NOMO-1 treated with dmso at 0.1 percent for 144 hours (cell line): ENCODE measurements around the gene LIMS2.

Experiments used
- DNase-seq: peaks from one replicate; lab custom pipeline; 2025; ENCODE audit not compliant: unreplicated experiment; lab: John Stamatoyannopoulos, UW

LIMS2 gene

DNA sequence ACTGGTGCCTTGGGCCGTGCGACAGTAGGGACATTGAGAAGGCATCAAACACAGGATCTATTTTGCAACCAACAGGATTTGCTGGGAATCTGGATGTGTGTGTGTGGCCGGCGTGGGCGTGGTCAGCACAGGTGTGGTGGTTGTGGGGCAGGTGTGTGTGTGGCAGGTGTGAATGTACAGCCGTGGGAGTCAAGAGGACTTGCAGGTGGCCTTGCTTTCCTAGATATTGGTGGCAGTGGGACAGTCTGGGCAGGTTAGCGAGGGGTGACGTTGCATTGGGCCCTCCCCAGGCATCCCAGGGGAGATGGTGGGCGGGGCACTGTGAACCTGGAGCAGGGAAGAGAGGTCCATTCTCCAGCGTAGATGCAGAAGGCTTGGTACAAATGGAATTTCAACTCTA, 3.2 kb upstream of the LIMS2 start:
- no peak for DNase-seq

DNA sequence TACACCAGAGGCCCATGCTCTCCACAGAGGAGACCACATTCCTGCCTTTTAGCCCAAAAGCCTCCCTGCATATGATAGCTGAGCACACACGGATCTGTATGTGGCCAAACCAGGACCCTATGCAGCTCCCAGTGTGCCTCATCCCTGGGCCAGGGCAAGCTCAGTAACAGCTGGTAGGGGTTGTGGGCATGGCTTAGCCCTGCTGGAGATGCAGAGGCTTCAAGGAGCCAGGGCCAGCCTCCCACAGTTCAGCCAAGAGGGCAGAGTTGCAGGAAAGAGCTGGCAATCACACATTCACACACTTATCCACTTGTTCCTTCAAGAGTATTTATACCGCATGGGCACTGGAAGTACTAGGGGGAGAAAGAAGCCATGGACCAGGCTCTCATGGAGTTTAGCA, 1.6 kb upstream of the LIMS2 start:
- DNase-seq, result no peak

DNA sequence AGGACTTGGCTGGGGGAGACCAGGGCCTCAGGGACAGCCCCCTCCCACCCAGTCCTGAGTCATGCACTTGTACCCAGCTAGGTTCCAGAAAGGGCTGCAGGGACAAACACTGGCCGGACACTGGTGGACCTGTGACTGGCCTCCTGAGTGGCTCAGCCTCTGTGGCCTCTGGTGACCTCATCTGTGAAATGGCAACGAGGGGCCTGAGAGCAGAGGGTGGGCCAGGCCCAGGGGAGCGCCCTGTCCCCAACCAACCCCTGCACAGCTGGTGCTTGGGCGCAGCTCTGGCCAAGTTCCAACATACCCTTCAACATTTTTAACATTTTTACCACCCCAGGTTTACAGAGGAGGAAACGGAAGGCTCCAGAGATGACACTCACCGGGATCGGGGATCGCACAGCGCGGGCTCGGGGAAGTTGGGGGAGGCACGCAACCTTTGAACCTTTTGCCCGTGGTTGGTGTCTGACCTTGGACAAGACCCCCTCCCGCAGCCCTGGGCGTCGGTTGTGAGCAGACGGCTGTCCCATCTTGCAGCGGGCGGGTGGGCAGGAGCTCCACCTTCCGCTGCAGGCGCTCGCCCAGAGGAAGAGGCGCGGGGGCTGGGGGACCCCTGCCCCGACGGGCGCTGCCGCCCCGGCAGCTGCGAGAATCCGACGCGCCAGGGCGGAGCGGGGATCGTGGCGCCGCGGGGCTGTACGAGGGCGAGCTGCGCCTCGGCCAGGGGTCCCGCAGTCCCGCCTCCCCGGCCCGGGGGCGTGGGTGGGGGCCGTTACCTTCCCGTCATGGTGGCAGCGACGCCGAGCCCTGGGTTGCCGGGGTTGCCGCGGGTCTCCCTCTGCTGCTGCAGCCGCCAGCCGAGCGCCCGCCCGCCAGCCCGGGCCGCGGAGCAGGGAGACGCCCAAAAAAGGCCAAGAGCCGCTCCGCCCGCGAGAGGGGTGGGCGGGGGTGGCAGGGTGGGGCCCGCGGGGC, 805 bp downstream of the LIMS2 start:
- DNase-seq, result no peak

DNA sequence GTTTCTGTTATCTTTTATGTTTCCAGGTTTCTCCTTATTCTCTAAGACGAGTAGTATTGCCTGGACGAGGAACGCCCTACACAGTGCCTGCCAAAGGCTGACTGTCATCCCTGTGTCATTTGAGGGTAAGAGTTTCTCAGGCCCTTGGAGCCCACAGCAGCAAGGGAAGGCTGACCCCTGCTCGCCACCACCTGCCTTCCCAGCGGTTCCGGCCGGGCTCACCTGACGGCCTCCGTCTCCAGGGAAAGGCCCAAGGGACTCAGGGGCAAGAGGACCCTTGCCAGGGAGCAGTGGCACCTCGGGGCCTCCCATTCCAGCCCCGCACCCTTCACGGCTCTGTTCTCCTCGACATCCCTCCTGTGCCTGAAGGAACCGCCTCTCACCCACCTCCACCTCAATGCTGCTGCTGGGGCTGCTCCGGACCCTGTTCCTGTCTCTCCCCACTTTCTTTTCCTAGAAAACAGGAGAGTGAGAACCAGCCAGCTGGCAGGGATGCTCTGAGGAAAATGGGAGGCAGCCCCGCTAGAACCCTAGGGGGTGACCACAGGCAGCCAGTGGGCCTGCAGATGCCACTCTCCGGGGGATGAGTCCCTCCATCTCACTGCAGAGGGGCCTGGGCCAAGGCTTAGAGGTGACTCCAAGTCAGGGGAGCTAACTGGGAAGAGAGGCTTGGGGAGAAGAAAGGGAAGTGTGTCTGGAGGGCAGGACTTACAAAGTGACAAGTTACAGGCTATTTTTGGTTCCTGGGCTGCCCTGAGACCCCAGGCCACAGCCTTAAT, 1.9 kb downstream of the LIMS2 start:
- DNase-seq, result no peak

DNA sequence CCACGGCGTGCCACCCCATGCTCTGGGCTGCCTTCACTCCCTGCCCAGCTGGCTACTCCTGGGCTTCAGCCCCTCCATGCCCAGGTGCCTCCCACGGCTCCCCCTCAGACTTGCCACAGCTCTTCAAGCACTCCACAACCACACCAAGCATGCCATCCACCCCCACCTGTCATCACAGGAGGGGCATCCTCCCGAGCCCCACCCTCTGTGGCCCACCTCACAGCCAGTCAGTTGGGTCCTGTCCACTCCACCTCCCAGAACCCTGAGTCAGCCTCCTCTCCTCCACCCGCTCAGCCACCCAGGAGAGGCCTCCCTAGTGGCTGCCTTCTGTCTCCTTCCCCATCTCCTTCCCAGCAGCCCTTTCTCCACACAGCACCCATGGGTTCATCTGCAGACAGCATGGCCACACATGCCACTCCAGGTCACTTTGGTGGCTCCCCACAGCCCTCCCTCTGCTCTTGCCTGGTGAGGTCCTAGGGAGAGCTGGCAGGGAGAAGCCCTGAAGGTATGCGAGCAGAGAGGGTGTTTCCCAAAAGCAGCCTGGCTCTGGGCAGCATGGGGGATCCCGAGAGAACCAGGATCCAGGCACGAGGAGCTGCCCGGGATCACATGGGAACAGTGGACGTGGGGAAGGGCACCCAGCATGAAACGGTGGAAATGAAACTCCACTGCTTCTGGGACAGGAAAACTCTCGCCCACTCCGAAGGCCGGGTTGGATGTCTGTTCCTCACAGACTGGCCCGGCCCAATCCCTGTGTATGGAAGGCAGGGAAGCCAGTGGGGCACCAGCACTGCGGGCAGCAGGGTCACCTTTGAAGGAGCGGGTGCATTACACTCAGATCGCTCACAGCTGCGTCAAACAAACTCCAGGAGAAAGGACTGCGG, 2.7 kb downstream of the LIMS2 start:
- no peak for DNase-seq

DNA sequence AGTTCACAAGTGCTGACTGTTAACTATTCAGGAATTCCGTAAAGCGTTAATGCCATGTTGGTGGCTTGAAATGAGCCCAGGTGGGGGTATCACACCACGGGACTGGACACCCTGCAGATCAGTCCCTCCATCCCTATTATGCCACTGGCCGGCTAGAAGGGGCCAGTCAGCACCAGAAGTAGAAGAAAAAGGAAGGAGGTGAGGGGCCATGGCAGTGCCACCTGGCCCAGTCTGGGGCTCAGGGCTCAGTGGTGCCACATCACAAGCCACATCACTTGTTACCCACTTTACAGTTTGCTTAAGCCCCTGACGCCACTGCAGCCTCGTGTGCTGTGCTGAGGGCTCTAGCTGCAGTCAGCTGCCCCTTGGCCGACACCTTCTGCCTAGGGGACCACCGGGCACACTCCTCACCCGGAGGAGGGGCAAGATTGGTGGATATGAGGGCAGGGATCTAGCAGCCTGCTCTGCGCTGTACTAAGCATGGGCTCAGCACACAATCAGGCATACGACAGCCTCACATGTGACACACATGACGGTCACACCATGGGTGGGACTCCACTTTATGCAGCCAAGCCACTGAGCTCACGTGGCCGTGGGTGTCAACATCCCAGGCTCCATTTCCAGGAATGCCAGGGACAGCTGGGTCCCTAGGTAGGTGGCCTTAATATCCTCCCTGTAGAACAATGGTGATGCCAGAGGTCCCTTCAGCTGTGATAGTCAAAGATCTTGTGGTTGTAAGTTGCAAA, 3.6 kb downstream of the LIMS2 start:
- no peak for DNase-seq

DNA sequence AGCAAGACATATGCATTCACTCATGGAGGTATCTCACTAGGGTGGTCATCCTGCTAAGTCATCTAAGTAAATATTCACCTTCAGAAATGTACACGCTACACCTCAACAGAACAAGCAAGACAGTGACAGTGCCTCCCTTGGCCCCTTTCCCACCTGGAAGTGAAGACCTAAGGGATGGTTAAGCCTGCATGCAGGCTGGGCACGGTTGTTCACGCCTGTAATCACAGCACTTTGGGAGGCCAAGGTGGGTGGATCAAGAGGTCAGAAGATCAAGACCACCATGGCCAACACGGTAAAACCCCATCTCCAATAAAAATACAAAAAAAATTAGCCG, 4.4 kb downstream of the LIMS2 start:
- no peak for DNase-seq

DNA sequence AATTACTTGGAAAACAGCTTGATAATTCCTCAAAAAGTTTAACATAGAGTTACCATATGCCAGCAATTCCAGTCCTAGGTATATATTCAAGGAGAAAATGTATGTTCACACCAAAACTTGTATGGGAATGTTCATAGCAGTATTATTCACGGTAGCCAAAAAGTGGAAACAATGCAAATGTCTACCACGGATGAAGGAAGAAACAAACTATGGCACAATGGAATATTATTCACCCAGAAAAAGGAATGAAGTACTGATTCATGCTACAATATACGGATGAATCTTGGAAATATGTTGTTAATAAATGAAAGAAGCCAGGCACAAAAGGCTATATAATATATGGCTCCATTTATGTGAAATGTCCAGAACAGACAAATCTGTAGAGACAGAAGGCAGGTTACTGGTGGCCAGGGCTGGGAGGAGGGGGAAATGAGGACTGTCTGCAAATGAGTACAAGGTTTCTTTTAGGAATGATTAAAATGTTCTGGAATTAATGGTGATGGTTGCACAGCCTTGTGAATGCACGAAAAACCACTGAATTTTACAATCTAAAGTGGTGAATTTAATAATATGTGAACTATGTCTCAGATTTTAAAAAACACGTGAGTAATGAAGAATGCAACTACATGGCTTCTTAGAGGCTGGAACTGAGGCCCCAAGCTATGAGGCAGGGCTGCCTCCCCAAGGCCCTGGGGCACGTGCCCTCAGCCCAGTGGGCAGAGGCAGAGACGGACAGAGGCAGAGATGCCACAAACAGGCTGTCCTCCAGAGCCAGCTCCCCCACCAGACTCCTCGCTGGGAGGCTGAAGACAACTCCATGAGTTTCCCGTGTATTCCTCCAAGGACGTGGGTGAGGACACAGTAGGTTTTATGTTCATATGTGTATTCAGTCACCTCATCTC, 5.0 kb downstream of the LIMS2 start:
- no peak for DNase-seq

DNA sequence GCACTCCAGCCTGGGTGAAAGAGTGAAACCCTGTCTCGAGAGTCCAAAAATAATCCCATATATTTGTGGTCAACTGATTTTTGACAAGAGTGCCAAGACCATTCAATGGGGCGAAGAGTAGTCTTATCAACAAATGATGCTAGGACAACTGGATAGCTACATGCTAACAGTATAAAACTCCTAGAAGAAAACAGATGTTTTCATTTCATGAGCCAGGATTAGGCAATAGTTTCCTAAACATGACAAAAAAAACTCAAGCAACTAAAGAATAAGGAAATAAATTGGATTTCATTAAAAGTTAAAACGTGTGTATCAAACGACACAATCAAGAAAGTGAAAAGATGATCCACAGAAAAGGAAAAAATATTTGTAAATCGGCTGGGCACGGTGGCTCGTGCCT, 6.3 kb downstream of the LIMS2 start:
- DNase-seq, result no peak

DNA sequence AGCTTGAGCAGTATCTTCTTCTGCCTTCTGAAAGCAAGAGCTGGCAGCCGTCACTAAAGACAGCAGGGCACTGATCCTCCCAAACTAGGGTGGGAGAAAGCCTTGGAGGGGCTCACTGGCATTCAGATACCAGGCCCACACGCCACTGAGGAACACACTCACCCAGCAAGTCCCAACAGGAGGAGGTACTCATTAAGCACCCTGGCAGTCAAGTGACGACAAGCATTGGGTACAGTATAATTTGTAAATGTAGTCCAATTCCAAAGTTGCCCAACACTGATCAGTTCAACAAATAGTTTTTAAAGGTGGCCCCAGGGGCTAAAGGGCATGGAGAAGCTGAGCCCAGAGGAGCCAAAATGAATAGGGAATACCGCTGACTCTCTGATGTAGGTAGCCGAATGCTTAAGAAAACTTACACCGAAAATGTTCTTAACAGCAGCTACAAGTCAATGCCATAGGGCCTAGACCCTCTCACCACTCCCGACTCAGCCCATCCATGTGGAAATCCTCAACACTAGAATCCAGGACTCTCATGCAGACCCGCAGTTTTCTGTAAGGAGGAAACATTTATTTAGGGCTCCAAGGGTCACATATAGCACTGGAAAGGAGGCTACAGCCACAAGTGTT, 9.9 kb downstream of the LIMS2 start:
- DNase-seq, result no peak

DNA sequence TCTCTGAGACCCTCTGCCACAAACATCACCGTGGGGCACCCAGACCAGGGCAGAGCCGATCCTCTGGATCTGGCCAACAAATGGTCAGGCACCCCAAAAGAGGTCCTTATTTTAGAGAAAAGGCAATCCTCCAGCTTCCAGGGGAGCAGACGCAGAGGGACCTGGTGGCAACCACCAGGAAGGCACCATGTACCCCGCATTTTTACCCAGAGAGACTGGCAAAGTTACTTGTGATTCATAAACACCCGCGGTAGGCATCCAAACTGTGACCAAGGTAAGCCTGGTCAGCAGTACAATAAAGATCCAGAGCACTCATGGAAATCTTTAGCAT, 10.5 kb downstream of the LIMS2 start:
- DNase-seq, result no peak

DNA sequence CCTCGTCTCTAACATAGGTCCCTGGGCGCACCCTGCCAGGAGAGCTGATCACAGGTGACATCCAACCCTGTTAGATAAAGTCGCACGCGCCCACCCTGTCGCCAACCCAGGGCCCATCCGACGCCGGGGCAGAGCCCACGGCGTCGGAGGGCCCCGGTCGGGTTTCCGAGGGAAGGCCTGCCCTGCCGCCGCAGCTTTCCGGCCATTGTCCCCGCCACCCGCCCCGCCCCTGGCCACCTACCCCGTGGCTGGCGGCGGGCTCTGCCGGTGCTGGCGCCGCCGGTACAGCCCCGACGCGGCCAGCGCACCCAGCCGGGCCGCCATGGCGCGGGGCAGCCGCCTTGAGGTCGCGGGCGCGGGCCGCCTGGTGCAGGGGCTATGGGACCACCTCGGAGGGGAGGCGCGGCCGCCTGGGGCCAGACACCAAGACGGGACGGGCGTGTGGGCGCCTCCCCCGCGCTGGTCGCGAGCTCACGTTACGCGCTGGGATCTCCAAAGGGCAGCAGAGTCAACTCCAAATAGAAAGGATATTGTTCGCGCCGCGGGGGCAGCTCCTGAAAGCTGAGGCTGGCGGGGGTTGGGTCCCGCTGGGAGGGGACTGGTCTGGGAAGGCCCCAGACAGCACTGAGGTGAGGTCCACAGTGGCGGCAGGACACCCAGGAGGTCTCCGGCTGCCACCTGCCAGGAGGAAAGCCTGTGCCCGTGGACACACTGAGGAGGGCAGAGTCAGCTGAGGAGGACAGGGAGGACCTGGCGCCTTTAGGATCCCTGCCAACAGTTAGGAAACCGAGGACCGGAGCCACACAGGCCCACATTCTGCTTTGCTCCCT, 11.1 kb downstream of the LIMS2 start:
- no peak for DNase-seq

DNA sequence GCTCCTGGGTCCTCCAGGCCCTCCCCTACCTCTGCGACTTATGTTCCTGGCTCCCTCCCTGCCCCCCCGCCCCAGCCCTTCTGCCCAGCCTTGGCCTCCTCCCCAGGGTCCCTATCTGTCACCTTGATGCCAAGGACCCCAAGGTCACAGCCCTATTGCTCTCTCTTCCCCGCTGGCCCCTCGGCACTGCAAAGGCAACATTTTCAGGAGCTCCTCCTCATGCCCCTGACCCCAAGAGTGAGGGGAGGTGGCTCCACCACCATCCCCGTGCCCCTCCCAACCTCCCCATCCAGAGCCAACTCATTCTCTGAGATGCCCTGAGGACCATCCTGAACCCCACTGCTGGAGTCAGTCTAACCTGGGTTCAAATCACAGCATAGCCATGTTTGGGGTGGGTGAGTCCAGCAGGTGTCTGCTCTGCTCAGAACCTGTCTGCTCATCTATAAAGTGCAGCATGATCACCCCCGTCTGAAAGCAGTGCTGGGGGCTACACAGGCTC, 11.7 kb downstream of the LIMS2 start:
- no peak for DNase-seq

DNA sequence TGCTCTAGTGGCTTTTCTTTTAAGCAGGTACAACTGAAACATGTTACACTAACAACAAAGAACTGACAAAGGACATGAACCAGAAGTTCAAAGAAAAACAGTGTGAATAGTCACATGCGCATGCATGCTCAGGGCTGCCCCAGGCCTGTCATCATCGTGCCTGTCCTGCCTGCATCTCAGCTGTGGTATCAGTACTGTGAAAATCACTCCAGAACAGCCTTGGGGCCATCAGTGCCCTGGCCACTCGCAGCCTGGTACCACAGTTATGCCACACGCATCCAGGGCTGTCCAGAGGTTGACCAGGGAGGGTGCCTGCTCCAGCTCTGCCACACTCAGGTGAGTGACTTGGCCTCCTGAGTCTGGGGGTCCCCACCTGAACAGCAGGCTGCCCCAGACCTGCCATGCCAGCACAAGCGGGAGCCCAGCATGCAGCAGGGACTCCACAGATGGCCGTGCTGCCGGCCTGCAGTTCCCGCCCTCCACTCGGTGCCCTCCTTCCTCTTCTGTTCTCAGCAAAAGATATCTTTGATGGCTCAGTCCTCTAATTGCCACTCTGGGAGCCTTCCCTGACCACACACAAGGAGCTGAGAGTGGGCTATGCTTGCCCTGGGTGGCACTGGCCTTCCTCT, 12.3 kb downstream of the LIMS2 start:
- no peak for DNase-seq

DNA sequence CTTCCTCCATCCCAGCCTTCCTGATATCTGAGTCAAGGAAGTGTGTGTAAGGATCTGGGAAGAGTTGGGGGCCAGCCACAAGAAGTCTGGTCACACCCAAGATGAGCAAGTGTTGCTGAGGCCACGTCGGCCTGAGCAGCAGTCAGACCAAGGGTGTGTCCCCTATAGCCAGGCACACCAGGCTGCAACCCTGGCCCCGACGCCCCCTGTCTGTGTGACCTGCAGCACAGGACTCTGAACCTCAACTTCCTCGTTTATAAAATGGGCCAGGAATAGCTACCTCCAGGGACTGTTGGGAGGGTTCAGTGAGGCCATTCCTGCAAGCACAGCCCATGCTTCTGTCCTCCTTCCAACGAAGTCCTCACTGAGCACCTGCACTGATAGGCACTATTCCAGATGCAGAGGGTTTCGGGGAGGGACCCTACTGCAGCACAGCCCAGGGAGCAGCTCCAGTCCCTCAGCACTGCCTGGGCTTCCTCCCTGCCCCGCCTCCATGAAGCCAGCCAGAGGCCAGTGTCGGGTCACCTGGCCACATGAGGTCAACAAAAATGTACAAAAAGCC, 13.3 kb downstream of the LIMS2 start:
- DNase-seq, result no peak

DNA sequence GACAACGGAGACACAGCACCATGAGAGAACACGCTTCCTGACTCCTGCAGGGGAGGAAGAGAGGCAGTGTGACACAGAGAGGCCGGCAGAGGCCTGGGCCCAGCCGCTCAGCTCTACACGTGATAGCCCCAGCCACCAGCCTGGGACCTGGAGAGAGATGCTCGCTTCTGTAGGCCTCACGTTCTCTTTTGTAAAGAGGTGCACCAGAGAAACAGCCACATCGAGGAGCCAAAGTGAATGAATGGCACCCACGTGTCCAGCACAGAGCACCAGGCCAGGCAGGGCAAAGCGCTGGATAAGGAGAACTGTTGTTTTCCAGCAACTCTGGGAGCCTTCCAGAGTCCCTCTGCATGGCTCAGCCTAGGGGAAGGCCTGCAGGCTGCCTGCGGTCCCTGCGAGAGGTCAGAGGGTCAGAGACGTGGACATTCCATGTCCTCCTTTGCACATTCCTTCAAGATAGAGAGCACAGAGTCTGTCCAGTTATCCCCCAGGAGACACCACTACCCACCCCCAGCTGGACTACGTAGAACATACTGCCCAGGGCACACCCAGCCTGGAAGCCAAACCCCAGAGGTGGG, 14.2 kb downstream of the LIMS2 start:
- DNase-seq, result no peak

DNA sequence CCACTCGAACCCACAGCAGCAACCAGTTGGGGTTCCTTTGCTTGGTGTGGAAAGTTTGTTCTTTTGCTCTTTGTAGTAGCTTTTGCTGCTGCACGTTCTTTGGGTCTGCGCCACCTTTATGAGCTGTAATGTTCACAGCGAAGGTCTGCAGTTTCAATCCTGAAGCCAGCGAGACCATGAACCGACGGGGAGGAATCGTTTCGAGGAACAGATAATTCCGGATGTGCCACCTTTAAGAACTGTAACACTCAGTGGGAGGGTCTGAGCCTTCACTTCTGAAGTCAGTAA, 15.1 kb downstream of the LIMS2 start:
- no peak for DNase-seq
